ENCODE data around the gene PITX1.

PITX1 gene

DNA sequence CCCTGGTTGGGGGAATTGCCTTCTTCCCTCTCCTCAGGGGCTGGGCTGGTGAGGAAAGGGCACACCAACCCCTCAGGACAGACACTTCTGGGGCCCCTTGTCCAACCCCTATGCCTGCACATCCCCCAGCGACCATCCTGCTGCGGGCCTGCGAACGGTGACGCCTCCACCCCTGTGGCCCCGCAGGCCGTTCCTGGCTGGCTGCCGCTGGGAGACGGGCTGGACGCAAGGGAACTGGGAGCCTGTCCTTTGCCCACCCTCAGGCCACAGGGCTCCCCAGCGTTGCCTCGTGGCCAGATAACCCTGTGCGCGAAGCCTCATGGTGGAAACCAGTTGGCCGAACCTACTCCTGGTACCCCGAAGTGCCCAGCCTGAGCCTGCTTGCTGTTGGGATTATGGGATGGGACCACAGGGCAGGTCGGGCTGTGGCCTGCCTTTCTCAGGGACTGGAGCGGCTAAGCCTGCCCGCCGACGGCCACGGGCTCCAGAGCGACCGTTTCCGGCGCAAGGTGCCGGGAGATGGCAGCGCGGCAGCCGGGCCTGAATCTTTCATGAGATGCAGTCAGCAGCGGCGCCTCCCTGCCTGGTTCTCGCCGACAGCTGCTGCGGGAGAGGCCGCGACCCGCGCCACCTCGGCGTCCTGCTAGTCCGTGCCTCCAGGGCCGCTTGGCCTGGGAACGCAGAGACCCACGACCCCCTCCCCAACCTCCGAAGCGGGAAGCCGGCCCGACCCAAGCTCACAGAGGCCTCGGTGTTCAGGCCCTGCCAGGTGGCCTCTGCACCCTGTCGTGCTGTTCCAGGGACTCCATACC, 6.5 kb upstream of the PITX1 start:
- no peak for DNase-seq

DNA sequence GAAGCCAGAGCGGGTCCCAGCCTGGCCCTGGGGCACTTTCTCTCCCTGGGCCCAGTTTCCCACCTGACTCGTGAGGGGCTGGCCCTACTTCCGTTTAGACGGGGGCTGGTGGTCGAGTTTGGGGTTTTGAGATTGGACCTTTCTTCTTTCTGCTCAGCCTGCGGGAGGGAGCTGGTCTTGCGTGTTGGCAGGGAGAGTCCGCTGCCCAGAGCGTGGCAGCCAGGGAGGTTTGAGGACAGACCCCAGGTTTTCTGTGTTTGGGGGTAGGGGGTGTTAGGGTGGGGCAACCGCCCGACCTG, 6.0 kb upstream of the PITX1 start:
- DNase-seq = no peak

DNA sequence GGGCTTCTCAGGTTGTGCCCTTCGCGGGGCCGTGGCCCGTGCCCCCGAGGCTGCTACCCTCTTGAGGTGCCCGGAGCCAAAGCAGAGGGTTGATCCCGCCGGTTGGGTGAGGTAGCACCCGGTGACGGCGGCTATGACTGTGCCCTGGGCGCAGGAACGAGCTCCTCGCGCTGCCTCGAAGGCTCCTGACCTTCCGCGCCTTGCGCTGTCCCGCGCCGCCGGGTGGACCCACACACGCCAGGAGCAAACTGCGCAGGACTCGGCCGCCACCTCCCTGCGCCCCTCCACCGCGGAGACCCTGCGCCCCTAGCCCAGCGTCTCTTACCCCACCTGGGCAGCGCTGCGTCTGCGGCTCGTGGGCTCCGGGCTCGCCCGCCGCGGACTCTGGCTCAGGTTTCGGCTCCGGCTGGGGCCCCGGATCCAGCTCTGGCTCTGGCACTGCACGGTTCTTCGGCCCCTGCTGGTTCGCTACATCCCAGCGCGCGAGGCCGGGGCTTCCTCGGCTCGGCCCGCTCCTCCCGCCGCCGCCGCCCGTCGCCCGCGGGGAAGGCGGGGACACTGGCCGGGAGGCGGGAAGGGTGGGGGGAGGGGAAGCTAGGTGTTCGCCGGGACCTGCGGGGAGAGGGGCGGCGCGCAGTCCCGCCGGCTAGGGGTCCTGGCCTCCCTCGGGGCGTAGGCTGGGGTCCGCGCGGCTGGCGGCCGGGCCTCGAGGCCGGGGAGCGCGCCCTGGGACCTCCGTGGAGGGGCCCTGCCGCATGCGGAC, 5.4 kb upstream of the PITX1 start:
- DNase-seq = no peak

DNA sequence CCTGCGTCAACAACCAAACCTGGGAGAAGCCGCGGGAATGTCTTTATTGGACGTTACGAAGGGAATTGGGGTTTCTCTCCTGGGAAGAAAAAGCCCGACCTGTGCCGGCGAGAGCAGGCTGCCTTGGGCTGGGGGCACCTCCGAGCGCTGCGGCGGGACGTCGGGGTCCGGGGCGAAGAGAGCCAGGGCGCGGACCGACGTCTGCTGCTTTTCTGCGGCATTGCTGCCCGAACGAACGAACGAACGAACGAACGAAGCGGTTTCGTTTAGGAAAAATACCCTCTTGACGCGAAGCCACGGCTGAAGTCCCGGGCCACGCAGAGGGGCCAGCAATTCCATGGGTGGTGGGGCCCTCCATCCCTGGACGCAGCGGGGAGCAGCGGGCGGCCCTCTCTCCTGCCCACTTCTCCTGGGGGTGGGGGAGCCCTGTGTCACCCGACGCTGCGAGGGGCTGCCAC, 4.8 kb upstream of the PITX1 start:
- no peak for DNase-seq

DNA sequence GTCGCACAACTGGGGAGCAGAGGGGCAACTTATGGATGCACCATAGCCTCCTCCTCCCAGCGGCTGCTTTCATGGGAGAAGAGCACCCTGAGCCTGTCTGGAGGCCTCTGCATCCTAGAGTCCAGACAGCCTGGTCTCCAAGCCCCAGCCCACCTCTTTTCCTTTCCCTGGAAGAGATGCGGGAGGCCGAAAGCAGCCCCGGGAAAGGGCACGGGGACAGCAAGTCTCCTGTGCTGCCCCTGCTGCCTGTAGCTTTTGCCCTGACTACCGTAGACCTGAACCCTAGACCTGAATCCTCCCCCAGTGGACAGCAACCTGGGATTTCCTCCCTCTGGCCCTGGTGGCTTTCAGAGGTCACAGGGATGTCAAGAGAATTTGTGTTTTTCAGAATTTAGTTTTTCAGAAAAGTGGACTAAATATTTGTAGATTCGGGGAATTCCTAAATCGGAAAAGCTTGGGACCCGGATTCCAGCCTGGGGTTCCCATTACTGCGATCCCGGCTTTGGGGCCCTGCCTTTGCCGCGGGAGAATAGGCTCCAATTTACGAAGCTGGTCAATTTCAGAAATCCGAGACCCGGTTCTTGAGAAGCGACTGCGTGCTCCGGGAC, 4.3 kb upstream of the PITX1 start:
- DNase-seq = no peak

- DNase-seq = no peak
Measured at GRCh38 chr5:135037519-135038204, 3.6 kb upstream of the PITX1 start.

GRCh38 chr5:135036405-135036804, 2.4 kb upstream of the PITX1 start:
- no peak for DNase-seq

DNA sequence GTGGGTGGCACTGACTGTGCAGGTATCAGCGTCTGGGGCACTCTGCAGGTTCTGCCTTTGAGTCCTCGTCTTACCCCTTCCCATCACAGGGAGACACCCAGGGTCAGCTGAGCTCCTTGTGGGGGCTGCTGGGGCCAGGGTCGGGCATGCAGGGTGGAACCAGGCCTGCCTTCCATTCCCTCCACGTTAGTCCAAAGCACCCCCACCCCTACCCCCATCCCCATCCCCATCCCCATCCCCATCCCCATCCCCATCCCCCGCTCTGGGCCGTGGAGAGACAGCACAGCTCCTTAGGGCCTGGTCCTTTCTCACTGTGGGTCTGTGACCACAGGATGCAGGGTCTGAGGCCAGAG, 1.6 kb upstream of the PITX1 start:
- no peak for DNase-seq

- DNase-seq = no peak
Measured at GRCh38 chr5:135034963-135035677, 1.1 kb upstream of the PITX1 start.

DNA sequence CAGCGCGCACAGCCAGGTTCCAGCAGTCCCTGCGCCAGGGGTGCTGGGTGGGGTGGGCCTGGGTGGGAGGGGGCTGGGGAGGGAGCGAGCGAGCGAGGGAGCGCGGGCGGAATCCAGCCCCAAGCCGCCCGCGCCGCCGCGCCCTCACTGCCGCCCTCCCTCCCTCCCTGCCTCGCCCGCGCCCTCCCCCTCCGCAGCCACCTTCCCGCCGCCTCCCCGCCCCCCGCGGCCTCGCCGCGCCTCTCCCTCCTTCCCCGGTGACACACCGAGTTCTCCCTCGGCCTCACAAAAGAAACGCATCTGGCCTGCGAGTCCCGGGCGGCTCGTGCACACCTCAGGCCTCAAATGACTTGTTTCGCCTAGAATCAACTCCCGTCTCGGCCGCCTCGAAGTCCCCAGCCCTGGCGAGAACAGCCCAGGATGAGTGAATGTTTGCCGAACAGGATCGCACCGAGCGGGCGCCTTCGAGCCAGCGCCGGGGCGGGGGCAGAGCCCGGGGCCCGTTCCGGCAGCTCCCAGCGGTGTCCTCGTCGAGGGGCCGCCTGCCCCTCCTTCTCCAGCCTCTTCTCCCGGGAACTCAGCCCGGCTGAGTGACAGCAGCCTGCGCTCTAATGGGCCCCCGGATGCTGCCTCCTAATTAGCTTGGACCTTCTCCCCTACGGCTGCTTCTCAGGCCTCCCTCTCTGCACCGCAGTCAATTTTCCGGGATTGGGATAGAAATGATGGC, 371 bp upstream of the PITX1 start:
- no peak for DNase-seq

DNA sequence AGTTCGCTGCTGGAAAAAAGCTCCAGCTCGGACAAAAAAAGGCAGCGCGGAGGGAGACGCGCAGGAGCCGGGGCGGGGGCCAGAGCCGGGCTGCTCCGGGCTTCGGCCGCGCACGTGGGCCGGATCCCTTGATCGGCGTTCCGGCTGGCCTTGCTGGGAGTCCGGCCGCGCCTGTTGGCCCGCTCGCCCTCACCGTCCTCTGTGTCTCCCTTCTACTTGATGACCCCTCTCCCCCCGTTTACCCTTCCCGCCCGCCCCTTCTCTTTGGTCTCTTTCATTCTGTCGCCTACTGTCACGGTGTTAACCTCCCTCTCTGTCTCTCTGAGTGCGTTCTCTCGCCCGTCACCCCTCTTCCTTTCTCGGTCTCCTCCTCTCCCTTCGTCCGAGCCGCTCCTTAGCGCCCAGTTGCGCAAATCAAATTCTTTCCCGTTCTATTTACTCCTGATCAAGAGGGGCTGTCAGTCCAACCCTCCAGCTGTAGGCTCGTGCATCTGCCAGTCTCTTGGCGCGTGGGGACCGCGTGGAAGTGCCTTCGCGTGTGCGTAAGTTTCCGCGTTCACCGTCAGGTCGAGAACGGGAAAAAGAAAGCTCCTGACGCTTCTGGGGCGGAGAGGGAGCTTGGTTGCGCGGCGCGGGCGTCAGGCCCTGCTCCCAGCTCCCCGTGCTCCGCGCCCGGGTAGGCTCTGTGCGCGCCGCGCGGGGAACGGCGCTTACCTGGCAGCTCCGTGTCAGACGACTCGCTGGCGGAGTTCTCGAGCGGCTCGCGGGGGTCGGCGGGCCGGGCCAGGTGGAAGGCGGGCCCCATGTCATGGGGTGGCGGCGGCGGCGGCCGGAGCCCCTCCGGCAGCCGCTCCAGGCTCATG, 798 bp downstream of the PITX1 start:
- DNase-seq = no peak

GRCh38 chr5:135032695-135032998, 1.4 kb downstream of the PITX1 start:
- no peak for DNase-seq

GRCh38 chr5:135031813-135032694, 2.0 kb downstream of the PITX1 start:
- DNase-seq = no peak

DNA sequence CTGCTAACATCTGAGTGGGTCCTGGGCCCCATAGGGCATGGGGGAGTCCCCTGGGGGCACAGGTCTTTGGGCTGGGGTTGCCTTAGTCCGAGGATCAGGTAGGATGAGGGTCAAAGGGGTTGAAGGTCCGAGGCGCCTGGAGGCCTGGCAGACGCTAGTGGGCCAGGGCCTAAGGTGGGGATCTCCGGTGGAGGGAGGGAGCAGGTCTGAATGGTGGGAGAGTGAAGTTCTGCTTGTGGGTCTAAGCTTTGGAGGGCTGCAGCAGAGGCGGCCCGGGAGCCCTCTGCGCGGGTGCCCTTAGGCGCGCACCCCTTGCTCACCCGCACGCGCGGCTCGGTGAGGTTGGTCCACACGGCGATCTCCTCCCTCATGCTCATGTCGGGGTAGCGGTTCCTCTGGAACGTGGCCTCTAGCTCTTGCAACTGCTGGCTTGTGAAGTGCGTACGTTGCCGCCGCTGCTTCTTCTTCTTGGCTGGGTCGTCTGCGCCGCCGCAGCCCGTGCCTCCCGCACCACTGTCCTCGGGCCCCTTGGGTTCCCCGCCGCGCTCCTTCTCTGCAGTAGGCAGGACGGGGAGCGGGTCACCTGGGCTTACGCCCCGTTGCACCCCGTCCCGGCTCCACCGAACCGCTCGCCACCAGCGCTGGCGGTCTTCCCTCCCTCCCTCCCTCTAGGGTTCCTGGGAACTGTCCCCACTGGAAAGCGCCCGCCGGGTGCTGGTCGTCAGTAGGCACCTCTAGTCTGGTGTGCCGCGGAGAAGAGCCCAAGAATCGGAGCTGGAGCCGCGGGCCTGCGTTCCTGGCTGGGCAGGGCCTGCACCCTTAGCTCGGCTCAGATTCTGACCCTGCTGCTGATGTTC, 2.8 kb downstream of the PITX1 start:
- DNase-seq = no peak

DNA sequence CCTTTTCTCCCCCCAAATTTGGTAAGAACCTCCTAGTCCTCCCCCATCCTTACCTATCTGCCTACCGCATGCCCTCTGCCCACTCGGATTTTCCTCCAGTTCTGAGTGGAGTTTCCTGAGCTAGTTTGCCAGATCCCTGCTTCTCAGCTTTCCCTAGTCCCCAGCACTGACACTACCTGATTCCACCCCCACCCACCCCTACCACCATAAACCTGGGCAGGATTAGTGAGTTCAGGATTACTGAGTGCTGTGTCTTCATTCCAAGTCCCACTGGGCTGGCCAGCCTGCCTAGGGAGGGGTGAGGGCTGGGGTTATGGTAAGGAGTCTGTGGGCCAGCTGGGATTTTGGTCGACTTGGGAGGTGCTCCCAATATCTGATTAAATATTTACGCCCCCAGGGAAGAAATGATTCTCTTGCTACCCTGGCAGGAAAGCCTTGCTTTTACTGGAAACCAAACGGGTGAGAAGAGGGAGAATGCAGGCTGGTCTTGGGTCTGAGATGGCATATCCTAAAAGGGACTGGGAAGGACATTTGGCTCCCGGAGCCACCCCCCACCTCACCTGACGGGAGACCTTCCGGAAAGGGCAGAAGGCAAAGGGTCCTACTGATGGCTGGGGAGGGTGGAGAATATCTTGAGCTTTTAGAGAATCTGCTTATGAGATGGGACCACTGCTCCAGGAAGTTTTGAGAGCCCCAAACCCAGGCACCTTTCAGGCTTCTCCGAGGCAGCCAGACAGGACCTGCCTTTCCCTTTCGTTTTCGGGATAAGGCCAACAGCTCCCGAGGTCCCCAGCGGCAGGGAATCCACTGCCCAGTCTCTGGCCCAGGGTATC, 3.7 kb downstream of the PITX1 start:
- no peak for DNase-seq

DNA sequence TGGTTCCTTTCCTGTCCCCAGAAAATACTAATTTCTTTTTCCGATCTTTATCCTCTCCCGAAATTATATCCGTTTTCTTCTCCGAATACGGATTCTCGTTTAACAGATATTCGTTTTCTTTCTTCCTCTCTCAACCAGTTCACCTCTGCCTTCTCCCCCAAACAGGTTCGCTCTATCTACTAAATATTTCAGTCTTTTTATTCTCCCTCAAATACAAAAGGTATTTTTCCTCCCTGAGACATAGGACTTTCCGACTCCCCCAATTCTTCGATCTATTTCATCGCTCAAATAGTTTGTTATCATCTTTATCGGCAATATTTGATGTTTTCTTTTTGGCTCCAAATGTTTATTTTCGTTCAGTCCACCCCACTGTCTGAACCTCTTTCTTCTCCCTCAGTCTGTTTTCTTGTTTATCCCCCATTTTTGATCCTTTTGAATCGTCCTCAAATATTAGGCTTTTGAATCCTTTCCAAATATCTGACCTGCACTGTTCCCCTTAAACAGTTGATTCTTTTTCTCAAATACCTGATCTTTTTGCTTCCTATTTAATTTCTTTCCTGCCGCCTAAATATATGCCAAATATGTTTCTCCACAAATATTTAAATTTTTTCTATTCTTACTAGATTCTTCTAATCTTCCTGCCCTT, 4.4 kb downstream of the PITX1 start:
- no peak for DNase-seq

- no peak for DNase-seq
Measured at GRCh38 chr5:135028791-135029476, 5.1 kb downstream of the PITX1 start.

Measured in NCI-H1417 treated with DMSO at 0.1 percent for 48 hours (cell line).